Lower lobe of right lung (tissue), 2 donors: ENCODE measurements around the gene FAM222B. TPM values are rescaled to one million over a fixed set of nuclear protein-coding genes. Genes with fewer than 3 reads are reported as not detected.

Source experiments
- ATAC-seq, 2 donors: fragments of 200-7000 bp; cut with Tn5 transposase; one replicate each; pipeline ENCODE4 v1.9.1; 2020 to 2022; ENCODE audit warnings: mild to moderate bottlenecking in 2 of 2, moderate library complexity in 2 of 2
- DNase-seq: peaks from one replicate; pipeline ENCODE4 v3.0.0-alpha.2; 2020
- H3K27ac ChIP-seq: fragments of 200-600 bp; one replicate; pipeline ENCODE4 v1.8.0; 2022
- H3K27me3 ChIP-seq: fragments of 200-600 bp; one replicate; pipeline ENCODE4 v1.8.0; 2022; ENCODE audit warnings: low read depth
- H3K36me3 ChIP-seq: fragments of 200-600 bp; one replicate; pipeline ENCODE4 v1.8.0; 2022; ENCODE audit warnings: mild to moderate bottlenecking
- H3K4me1 ChIP-seq: fragments of 200-600 bp; one replicate; pipeline ENCODE4 v1.8.0; 2022
- H3K4me3 ChIP-seq: fragments of 200-600 bp; one replicate; pipeline ENCODE4 v1.8.0; 2022; ENCODE audit warnings: mild to moderate bottlenecking
- H3K9me3 ChIP-seq: fragments of 200-600 bp; one replicate; pipeline ENCODE4 v1.8.0; 2022
- CTCF ChIP-seq: fragments of 200-600 bp; IDR thresholded peaks from one replicate; pipeline ENCODE4 v1.8.0; 2022; ENCODE audit warnings: antibody characterized with exemption, mild to moderate bottlenecking
- intact Hi-C: fragments of 100-400 bp; cut with DNase I; formaldehyde crosslinking; loops from one replicate; pipeline ENCODE4 v1.11.0; 2022
- total RNA-seq: library from RNA; stranded (reverse); fragmentation: NEBNext Ultra II Directional; extraction: Animal tissue kit (Norgen Biotek cat#: 25700); gene quantifications from one replicate; pipeline ENCODE4 v1.2.1, GENCODE V29; 2021
- donor health status: DM: no; HTN: yes; CAD: no; lungs with severe emphysema.

The FAM222B gene
- total RNA-seq, 1 donor from 2014 or later: 21.7 TPM

- ATAC-seq (no peak), DNase-seq (peak; percentile 4)
- H3K36me3 ChIP-seq: peaks cover 69% of the 10 kb centered on the region
These were observed 45.4 kb upstream of the FAM222B start for GRCh38 chr17:28887871-28888471.

DNA sequence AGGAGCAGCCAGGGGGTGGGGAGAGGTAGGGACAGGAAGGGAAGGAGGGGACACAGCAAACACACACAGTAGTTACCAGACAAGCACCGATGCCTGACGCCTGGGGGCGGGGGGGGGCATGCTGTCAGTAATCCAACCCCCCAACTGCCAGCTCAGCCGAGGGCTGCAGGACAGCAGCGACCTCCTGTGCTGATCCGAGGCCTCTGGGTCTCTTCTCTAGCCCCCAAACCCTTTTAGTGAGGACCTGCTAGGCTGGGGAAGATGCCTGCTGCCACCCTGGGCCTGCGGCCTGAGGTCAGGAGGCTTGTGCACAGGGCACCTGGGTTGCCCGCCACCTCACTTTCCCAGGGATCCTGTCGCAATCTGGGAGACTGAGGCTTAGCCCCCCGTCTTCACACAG is 43.4 kb upstream of the FAM222B start:
- H3K9me3 ChIP-seq: no peaks in the 10 kb centered on the region
- H3K4me1 ChIP-seq: peaks cover 12% of the 10 kb centered on the region
- H3K27ac ChIP-seq: no peak overlapping the region
- DNase-seq: no peak
- no peak for TF ChIP-seq CTCF
- H3K36me3 ChIP-seq: peaks cover 77% of the 10 kb centered on the region
- no peak for ATAC-seq
- H3K4me3 ChIP-seq: no peak overlapping the region
- intact Hi-C loops: no loop called here
- no peaks in the 10 kb centered on the region for H3K27me3 ChIP-seq

More at GRCh38 chr17:28887871-28888471, 45.4 kb upstream of the FAM222B start:
- Histone ChIP-seq H3K4me3 (no peak overlapping the region), H3K9me3 (no peaks in the 10 kb centered on the region), H3K27me3 (no peaks in the 10 kb centered on the region), H3K4me1 (peaks cover 30% of the 10 kb centered on the region), H3K27ac (no peak overlapping the region)
- no peak for TF ChIP-seq CTCF
- intact Hi-C loops: no loop called here

GRCh38 chr17:28885363-28885762 is 42.8 kb upstream of the FAM222B start:
- peaks cover 6% of the 10 kb centered on the region for H3K4me1 ChIP-seq
- H3K27ac ChIP-seq: no peak overlapping the region
- intact Hi-C loops: no loop called here
- peaks cover 80% of the 10 kb centered on the region for H3K36me3 ChIP-seq
- no peak for DNase-seq
- H3K9me3 ChIP-seq: no peaks in the 10 kb centered on the region
- H3K4me3 ChIP-seq: no peak overlapping the region
- TF ChIP-seq CTCF: no peak
- no peak for ATAC-seq
- no peaks in the 10 kb centered on the region for H3K27me3 ChIP-seq

GRCh38 chr17:28883967-28884702 is 41.5 kb upstream of the FAM222B start:
- Histone ChIP-seq H3K9me3 (no peaks in the 10 kb centered on the region), H3K27me3 (no peaks in the 10 kb centered on the region), H3K36me3 (peaks cover 93% of the 10 kb centered on the region), H3K4me3 (no peak overlapping the region), H3K27ac (no peak overlapping the region), H3K4me1 (no peaks in the 10 kb centered on the region)
- no peak for TF ChIP-seq CTCF
- DNase-seq (no peak), ATAC-seq (no peak)
- intact Hi-C loops: no loop called here

GRCh38 chr17:28882154-28882895 is 39.7 kb upstream of the FAM222B start:
- TF ChIP-seq CTCF: no peak
- no peak overlapping the region for H3K4me3 ChIP-seq
- intact Hi-C loops: no loop called here
- H3K9me3 ChIP-seq: no peaks in the 10 kb centered on the region
- peaks cover 95% of the 10 kb centered on the region for H3K36me3 ChIP-seq
- no peaks in the 10 kb centered on the region for H3K4me1 ChIP-seq
- no peaks in the 10 kb centered on the region for H3K27me3 ChIP-seq
- ATAC-seq (no peak), DNase-seq (no peak)
- H3K27ac ChIP-seq: no peak overlapping the region
